GM19240 (cell line): ENCODE results near the gene ACSL1.
"Not testable (repeated sequence)": the region's sequence is repeated elsewhere in the genome, so short reads cannot be mapped to it uniquely, and the experiment has no call there.

Experiments used
- DNase-seq: peaks from one replicate; pipeline ENCODE4 v3.0.0; 2011; ENCODE audit warnings: low spot score; ENCODE audit not compliant: insufficient read length

Gene ACSL1

GRCh38 chr4:184792950-184793555 is 32.7 kb downstream of the ACSL1 start:
- no peak for DNase-seq

GRCh38 chr4:184792334-184792733 is 33.4 kb downstream of the ACSL1 start:
- DNase-seq = no peak

GRCh38 chr4:184790826-184791225 is 34.9 kb downstream of the ACSL1 start:
- DNase-seq = no peak

GRCh38 chr4:184787766-184788503 is 37.8 kb downstream of the ACSL1 start:
- DNase-seq = no peak

GRCh38 chr4:184785813-184786212 is 40.0 kb downstream of the ACSL1 start:
- DNase-seq = no peak

- no peak for DNase-seq
Observed at GRCh38 chr4:184784628-184785257, 41.0 kb downstream of the ACSL1 start.

GRCh38 chr4:184782731-184783373 is 42.9 kb downstream of the ACSL1 start:
- no peak for DNase-seq

- not testable (repeated sequence) for DNase-seq
Observed at GRCh38 chr4:184779160-184779559, 46.6 kb downstream of the ACSL1 start.

GRCh38 chr4:184778325-184778724 is 47.4 kb downstream of the ACSL1 start:
- DNase-seq = no peak

GRCh38 chr4:184776821-184777220 is 48.9 kb downstream of the ACSL1 start:
- no peak for DNase-seq

GRCh38 chr4:184775854-184776555 is 49.8 kb downstream of the ACSL1 start:
- no peak for DNase-seq

GRCh38 chr4:184774152-184774551 is 51.6 kb downstream of the ACSL1 start:
- DNase-seq = no peak

GRCh38 chr4:184771416-184771815 is 54.4 kb downstream of the ACSL1 start:
- DNase-seq = no peak

GRCh38 chr4:184769141-184769765 is 56.5 kb downstream of the ACSL1 start:
- DNase-seq = no peak

- no peak for DNase-seq
Observed at GRCh38 chr4:184768296-184768695, 57.5 kb downstream of the ACSL1 start.

GRCh38 chr4:184766446-184766845 is 59.3 kb downstream of the ACSL1 start:
- DNase-seq = no peak

GRCh38 chr4:184765473-184766340 is 60.1 kb downstream of the ACSL1 start:
- no peak for DNase-seq

GRCh38 chr4:184764601-184765000 is 61.2 kb downstream of the ACSL1 start:
- DNase-seq = no peak

GRCh38 chr4:184763150-184763780 is 62.5 kb downstream of the ACSL1 start:
- DNase-seq = no peak

- peak; percentile 29 for DNase-seq
Observed at GRCh38 chr4:184762100-184762499, 63.7 kb downstream of the ACSL1 start.
